Testis (tissue), 3 donors: ENCODE results near the gene RAD50. TPM values are rescaled to one million over a fixed set of nuclear protein-coding genes. Genes with fewer than 3 reads are reported as not detected.
"Not testable (repeated sequence)": the region's sequence is repeated elsewhere in the genome, so short reads cannot be mapped to it uniquely, and the experiment has no call there.

Source experiments
- DNase-seq: peaks from one replicate; pipeline ENCODE4 v3.0.0-alpha.2; 2019
- H3K27ac ChIP-seq, 2 donors: fragments of 200-600 bp; sonication (generic); one replicate each; pipeline ENCODE4 v1.5.1; 2019
- H3K27me3 ChIP-seq: fragments of 200-600 bp; sonication (generic); one replicate; pipeline ENCODE4 v1.5.1; 2019
- H3K36me3 ChIP-seq: fragments of 200-600 bp; sonication (generic); one replicate; pipeline ENCODE4 v1.5.1; 2017; ENCODE audit warnings: low read depth; ENCODE audit errors: missing control alignments
- H3K4me1 ChIP-seq: fragments of 200-600 bp; sonication (generic); one replicate; pipeline ENCODE4 v1.5.1; 2019
- H3K4me3 ChIP-seq, 2 donors: fragments of 200-600 bp; sonication (generic); one replicate each; pipeline ENCODE4 v1.5.1; 2017 to 2019
- H3K9me3 ChIP-seq: fragments of 200-600 bp; sonication (generic); one replicate; pipeline ENCODE4 v1.5.1; 2017
- CTCF ChIP-seq, 3 experiments: fragments of 450-650 bp in 2 of 3; fragments of 200-600 bp in 1 of 3; sonication (generic) in 1 of 3; IDR thresholded peaks; one replicate each; pipeline ENCODE4 v1.5.1; 2016 to 2019; ENCODE audit warnings: antibody characterized with exemption in 3 of 3, mild to moderate bottlenecking in 2 of 3, moderate library complexity in 1 of 3
- POLR2A ChIP-seq: fragments of 450-650 bp; IDR thresholded peaks from one replicate; pipeline ENCODE4 v1.6.1; 2017; ENCODE audit warnings: antibody characterized with exemption, mild to moderate bottlenecking, moderate library complexity
- WGBS, 2 donors: methylation state at CpG; one replicate each; pipeline ENCODE4 v1.1.5; 2018; 5-methylcytosine and 5-hydroxymethylcytosine counted together
- intact Hi-C: fragments of 100-400 bp; cut with DNase I; formaldehyde crosslinking; loops from one replicate; pipeline ENCODE4 v1.15.1; 2023; ENCODE audit warnings: low total_unique reads
- polyA plus RNA-seq: library from polyadenylated mRNA; stranded (reverse); fragments of 350-450 nt; fragmentation: Illumina TruSeq; extraction: RNeasy Lipid Tissue Mini Kit (QIAGEN cat#74804); gene quantifications from one replicate; pipeline ENCODE4 v1.2.3, GENCODE V29; 2014; ENCODE audit warnings: low read depth, low replicate concordance; ENCODE audit not compliant: insufficient read depth
- total RNA-seq, 2 donors: library from RNA; depleted of rRNA; stranded (reverse); fragments of >200 nt; gene quantifications; one replicate each; pipeline ENCODE4 v1.2.3, GENCODE V29; 2016

The RAD50 gene
- total and polyA plus RNA-seq, 3 donors from 2014 or later = 5.0 to 41.6 (median 38.6) TPM

- H3K36me3 ChIP-seq = no peaks in the 10 kb centered on the region
- H3K27ac ChIP-seq = no peak overlapping the region
- H3K4me1 ChIP-seq = no peaks in the 10 kb centered on the region
- no peak for DNase-seq
- H3K9me3 ChIP-seq = no peaks in the 10 kb centered on the region
- WGBS, 2 donors = 73 to 76% methylated on average over 7 of the region's 7 CpGs
- H3K4me3 ChIP-seq = no peak overlapping the region
- intact Hi-C loops = no loop called here
- H3K27me3 ChIP-seq = no peaks in the 10 kb centered on the region
- TF ChIP-seq CTCF (IDR thresholded peaks at IDR 0.05) (no peak), POLR2A (no peak)
These were observed 132.7 kb downstream of the RAD50 start for GRCh38 chr5:132689513-132689912.

DNA sequence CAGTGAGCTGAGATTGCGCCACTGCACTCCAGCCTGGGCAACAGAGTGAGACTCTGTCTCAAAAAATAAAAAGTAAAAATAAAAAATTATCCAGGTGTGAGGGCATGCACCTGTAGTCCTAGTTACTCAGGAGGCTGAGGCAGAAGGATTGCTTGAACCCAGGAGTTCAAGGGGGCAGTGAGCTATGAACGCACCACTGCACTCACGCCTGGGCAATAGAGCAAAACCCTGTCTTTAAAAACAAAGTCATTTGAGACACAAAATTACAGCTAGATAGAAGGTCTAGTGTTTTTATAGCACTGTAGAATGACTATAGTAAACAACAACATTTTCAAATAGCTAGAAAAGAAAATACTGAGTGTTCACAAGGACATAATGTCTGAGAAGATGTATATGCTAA, 133.4 kb downstream of the RAD50 start:
- Histone ChIP-seq H3K9me3 (no peaks in the 10 kb centered on the region), H3K4me1 (no peaks in the 10 kb centered on the region)

DNA sequence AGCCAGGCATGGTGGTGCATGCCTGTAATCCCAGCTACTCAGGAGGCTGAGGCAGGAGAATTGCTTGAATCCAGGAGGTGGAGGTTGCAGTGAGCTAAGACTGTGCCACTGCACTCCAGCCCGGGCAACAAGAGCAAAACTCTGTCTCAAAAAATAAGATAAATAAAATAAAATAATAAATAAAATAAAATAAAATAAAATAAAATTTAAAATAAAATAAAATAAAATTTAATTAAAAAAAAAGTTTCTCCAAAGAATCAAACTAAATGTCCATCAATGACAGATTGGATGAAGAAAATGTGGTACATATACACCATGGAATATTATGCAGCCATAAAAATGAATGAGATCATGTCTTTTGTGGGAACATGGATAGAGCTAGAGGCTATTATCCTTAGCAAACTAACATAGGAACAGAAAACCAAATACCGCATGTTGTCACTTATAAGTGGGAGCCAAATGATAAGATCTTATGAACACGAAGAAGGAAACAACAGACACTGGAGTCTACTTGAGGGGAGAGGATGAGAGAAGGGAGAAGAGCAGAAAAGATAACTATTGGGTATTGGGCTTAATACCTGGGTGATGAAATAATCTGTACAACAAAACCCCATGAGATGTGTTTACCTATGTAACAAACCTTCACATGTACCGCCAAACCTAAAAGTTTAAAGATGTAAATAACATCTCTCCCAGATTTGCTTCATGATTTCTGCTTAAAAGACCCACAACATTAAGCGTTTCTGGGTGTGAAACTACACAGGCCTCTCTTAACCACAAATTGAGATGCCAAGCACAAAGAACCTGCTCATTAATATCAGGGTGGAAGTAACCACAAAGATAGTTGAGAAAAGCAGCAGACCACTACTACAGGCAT, 135.2 kb downstream of the RAD50 start:
- H3K4me3 ChIP-seq, intact Hi-C loops: not testable (repeated sequence)

More for the DNA sequence above, 133.4 kb downstream of the RAD50 start:
- DNase-seq = no peak
- TF ChIP-seq POLR2A (no peak), CTCF (IDR thresholded peaks at IDR 0.05) (no peak)
- 91 to 96% methylated on average over 3 of the region's 3 CpGs for WGBS, 2 donors
- H3K27ac ChIP-seq = no peak overlapping the region
- H3K27me3 ChIP-seq = no peaks in the 10 kb centered on the region
- intact Hi-C loops = no loop called here
- no peaks in the 10 kb centered on the region for H3K36me3 ChIP-seq
- no peak overlapping the region for H3K4me3 ChIP-seq

GRCh38 chr5:132692632-132692967, 135.8 kb downstream of the RAD50 start:
- DNase-seq = no peak
- H3K4me1 ChIP-seq = no peaks in the 10 kb centered on the region
- H3K9me3 ChIP-seq = no peaks in the 10 kb centered on the region
- no peaks in the 10 kb centered on the region for H3K36me3 ChIP-seq
- TF ChIP-seq POLR2A (no peak), CTCF (IDR thresholded peaks at IDR 0.05) (no peak)
- H3K27ac ChIP-seq = no peak overlapping the region
- H3K27me3 ChIP-seq = no peaks in the 10 kb centered on the region
- intact Hi-C loops = no loop called here
- H3K4me3 ChIP-seq = no peak overlapping the region

More for the DNA sequence above, 135.2 kb downstream of the RAD50 start:
- H3K36me3 ChIP-seq, DNase-seq, H3K27ac ChIP-seq, H3K9me3 ChIP-seq, H3K27me3 ChIP-seq, H3K4me1 ChIP-seq: not testable (repeated sequence)
- 87 to 94% methylated on average over 5 of the region's 5 CpGs for WGBS, 2 donors

Other genes starting within 250 kb of the RAD50 start
- 10 to 100 TPM in 1 of 2 donors, 1 to 10 TPM in 1; 9.5 to 11.8 TPM for gene SLC22A5, start 187.3 kb upstream of the RAD50 start, total RNA-seq
- gene SLC22A5, start 187.3 kb upstream of the RAD50 start, polyA plus RNA-seq = 11.9 TPM
- 10 to 100 TPM; 20.2 to 22.5 TPM for gene IRF1, start 66.2 kb upstream of the RAD50 start, total RNA-seq
- gene IRF1, start 66.2 kb upstream of the RAD50 start, polyA plus RNA-seq = 31.7 TPM
- gene IL5, start 13.5 kb upstream of the RAD50 start, total RNA-seq = 10 to 100 TPM in 1 of 2 donors, 1 to 10 TPM in 1; 2.2 to 12.4 TPM
- 5.4 TPM for gene IL5, start 13.5 kb upstream of the RAD50 start, polyA plus RNA-seq
- gene IL13, start 101.2 kb downstream of the RAD50 start, total RNA-seq = 10 to 100 TPM; 17.3 to 25.0 TPM
- 73.4 TPM for gene IL13, start 101.2 kb downstream of the RAD50 start, polyA plus RNA-seq
- not detected for gene IL4, start 117.0 kb downstream of the RAD50 start, total RNA-seq
- gene IL4, start 117.0 kb downstream of the RAD50 start, polyA plus RNA-seq = not detected
- 10 to 100 TPM; 30.8 to 38.6 TPM for gene KIF3A, start 180.6 kb downstream of the RAD50 start, total RNA-seq
- 23.2 TPM for gene KIF3A, start 180.6 kb downstream of the RAD50 start, polyA plus RNA-seq
- gene CCNI2, start 190.4 kb downstream of the RAD50 start, total RNA-seq = 1 to 10 TPM; 2.7 to 4.5 TPM
- 1.1 TPM for gene CCNI2, start 190.4 kb downstream of the RAD50 start, polyA plus RNA-seq
- 10 to 100 TPM; 12.4 to 13.9 TPM for gene SEPTIN8, start 220.3 kb downstream of the RAD50 start, total RNA-seq
- gene SEPTIN8, start 220.3 kb downstream of the RAD50 start, polyA plus RNA-seq = 16.4 TPM